OCI-LY1 (cell line): ENCODE data around the gene FBXW9.

Experiments used
- H2AFZ ChIP-seq: fragments of 200-600 bp; sonication (generic), shearing (Covaris generic); 2 replicates; pipeline ENCODE4 v1.6.0; 2014; ENCODE audit warnings: antibody characterized with exemption, mild to moderate bottlenecking, low read length
- H3F3A ChIP-seq: fragments of 200-600 bp; sonication (generic), shearing (Covaris generic); 2 replicates; pipeline ENCODE4 v1.6.0; 2014; ENCODE audit warnings: mild to moderate bottlenecking, antibody characterized with exemption, low read length, moderate library complexity; ENCODE audit not compliant: insufficient read depth
- H3K27ac ChIP-seq: fragments of 200-600 bp; sonication (generic); 2 replicates; pipeline ENCODE4 v1.5.1; 2014; ENCODE audit warnings: low read length, mixed run types, mild to moderate bottlenecking, low read depth; ENCODE audit not compliant: poor library complexity, severe bottlenecking
- H3K27me3 ChIP-seq: fragments of 200-600 bp; sonication (generic); 2 replicates; pipeline ENCODE4 v1.6.0; 2014; ENCODE audit warnings: antibody characterized with exemption, mild to moderate bottlenecking, low read length, moderate library complexity; ENCODE audit not compliant: insufficient read depth
- H3K36me3 ChIP-seq: fragments of 200-600 bp; sonication (generic); 2 replicates; pipeline ENCODE4 v1.6.1; 2014; ENCODE audit warnings: mild to moderate bottlenecking, antibody characterized with exemption, low read length, moderate library complexity, mixed read lengths; ENCODE audit not compliant: insufficient read depth
- H3K4me1 ChIP-seq: fragments of 200-600 bp; sonication (generic); 2 replicates; pipeline ENCODE4 v1.5.1; 2014; ENCODE audit warnings: mild to moderate bottlenecking, low read length, moderate library complexity; ENCODE audit not compliant: insufficient read depth, severe bottlenecking
- H3K4me2 ChIP-seq: fragments of 200-600 bp; sonication (generic), shearing (Covaris generic); 2 replicates; pipeline ENCODE4 v1.6.1; 2014; ENCODE audit warnings: low read length
- H3K4me3 ChIP-seq: fragments of 200-600 bp; sonication (generic); 2 replicates; pipeline ENCODE4 v1.5.1; 2014; ENCODE audit warnings: low read length, low read depth, mild to moderate bottlenecking, mixed read lengths; ENCODE audit not compliant: poor library complexity, severe bottlenecking
- H3K79me2 ChIP-seq: fragments of 200-600 bp; shearing (Covaris generic); 2 replicates; pipeline ENCODE4 v1.6.1; 2016; ENCODE audit warnings: mixed run types, low read length, mixed read lengths; ENCODE audit not compliant: insufficient read depth
- H3K9ac ChIP-seq: fragments of 200-600 bp; sonication (generic), shearing (Covaris generic); 2 replicates; pipeline ENCODE4 v1.6.1; 2014; ENCODE audit warnings: mild to moderate bottlenecking, low read length, mixed read lengths
- H3K9me2 ChIP-seq: fragments of 200-600 bp; sonication (generic), shearing (Covaris generic); 2 replicates; pipeline ENCODE4 v1.6.1; 2014; ENCODE audit warnings: low read depth, mild to moderate bottlenecking, low read length, mixed read lengths
- H3K9me3 ChIP-seq: fragments of 200-600 bp; shearing (Covaris generic); 2 replicates; pipeline ENCODE4 v1.6.1; 2014; ENCODE audit warnings: low read length, mixed read lengths
- H4K20me1 ChIP-seq: fragments of 200-600 bp; sonication (generic), shearing (Covaris generic); 2 replicates; pipeline ENCODE4 v1.6.0; 2016; ENCODE audit warnings: mild to moderate bottlenecking, low read length; ENCODE audit not compliant: insufficient read depth
- EZH2 ChIP-seq: fragments of 200-600 bp; sonication (generic), shearing (Covaris generic); IDR thresholded peaks from 2 replicates; pipeline ENCODE4 v1.8.0; 2017; ENCODE audit warnings: borderline replicate concordance, mixed run types, mild to moderate bottlenecking, antibody characterized with exemption, low read length, moderate library complexity, mixed read lengths
- TF ChIP-seq, protein P1 (sequence below): fragments of 200-600 bp; sonication (generic), shearing (Covaris generic); IDR thresholded peaks from 2 replicates; pipeline ENCODE4 v1.5.1; 2017; ENCODE audit warnings: mild to moderate bottlenecking, antibody characterized with exemption, low read length, moderate library complexity, mixed read lengths

FBXW9 gene

DNA sequence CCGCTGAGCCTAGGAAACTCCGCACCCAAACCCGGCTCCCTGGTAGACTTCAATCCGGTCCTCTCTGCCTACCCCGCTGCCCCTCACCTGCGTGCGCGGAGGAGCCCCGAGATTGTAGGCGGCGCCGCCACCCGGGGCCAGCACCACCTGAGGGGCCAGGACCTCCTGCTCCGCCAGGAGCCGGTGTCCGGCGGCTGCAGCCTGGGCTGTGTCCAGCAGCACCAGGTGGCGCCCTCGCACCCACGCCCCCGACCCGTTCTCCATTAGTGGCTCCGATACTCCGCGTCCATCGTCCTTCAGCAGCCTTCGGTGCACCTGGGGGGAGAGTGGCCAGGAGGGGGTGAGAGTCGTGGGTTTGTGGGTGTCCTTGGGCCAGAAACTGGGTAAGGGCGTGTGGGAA, 48.3 kb downstream of the FBXW9 start:
- no peaks in the 10 kb centered on the region for H3K79me2 ChIP-seq
- H3K9me3 ChIP-seq = no peaks in the 10 kb centered on the region
- H3K27ac ChIP-seq = no peak overlapping the region
- TF ChIP-seq, protein P1, sequence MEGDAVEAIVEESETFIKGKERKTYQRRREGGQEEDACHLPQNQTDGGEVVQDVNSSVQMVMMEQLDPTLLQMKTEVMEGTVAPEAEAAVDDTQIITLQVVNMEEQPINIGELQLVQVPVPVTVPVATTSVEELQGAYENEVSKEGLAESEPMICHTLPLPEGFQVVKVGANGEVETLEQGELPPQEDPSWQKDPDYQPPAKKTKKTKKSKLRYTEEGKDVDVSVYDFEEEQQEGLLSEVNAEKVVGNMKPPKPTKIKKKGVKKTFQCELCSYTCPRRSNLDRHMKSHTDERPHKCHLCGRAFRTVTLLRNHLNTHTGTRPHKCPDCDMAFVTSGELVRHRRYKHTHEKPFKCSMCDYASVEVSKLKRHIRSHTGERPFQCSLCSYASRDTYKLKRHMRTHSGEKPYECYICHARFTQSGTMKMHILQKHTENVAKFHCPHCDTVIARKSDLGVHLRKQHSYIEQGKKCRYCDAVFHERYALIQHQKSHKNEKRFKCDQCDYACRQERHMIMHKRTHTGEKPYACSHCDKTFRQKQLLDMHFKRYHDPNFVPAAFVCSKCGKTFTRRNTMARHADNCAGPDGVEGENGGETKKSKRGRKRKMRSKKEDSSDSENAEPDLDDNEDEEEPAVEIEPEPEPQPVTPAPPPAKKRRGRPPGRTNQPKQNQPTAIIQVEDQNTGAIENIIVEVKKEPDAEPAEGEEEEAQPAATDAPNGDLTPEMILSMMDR = no peak
- no peak for TF ChIP-seq EZH2
- no peak overlapping the region for H3K9ac ChIP-seq
- H3K27me3 ChIP-seq = no peaks in the 10 kb centered on the region
- H3K4me2 ChIP-seq = no peak overlapping the region
- no peaks in the 10 kb centered on the region for H3K9me2 ChIP-seq
- H3K4me1 ChIP-seq = no peaks in the 10 kb centered on the region
- peaks cover 38% of the 10 kb centered on the region for H3K36me3 ChIP-seq
- H4K20me1 ChIP-seq = no peaks in the 10 kb centered on the region
- no peak overlapping the region for H3K4me3 ChIP-seq
- H3F3A ChIP-seq = no peaks in the 10 kb centered on the region
- H2AFZ ChIP-seq = no peak overlapping the region

DNA sequence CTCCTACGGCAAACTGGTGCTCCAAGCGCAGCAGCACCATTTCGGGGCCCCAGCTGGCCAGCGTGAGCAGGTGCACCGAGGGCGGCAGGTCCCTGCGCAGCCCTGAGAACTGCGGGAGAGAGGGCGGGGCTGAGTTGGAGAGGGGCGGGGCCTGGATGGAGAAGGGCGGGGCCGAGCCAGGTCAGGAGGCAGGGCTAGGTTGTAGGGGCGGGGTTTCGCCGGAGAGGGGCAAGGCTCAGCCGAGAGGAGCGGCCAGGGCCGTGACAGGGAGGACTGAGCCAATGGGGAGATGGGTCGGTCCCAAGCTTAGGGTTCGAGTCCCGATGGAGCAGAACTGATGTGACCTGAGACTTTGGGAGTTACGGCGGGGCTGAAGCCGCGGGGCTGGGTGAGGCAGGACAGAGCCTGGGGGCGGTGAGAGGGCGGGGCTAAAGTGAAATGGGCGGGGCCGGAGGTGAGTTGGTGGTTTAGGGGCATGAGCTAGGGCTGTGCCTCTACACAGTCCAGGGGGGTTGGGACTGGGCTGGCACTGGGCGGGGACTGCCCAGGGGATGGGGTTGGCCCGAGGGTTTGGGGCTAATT, 48.9 kb downstream of the FBXW9 start:
- H3K9ac ChIP-seq = no peak overlapping the region
- TF ChIP-seq, protein P1 = no peak
- TF ChIP-seq EZH2 = no peak
- H3K27me3 ChIP-seq = no peaks in the 10 kb centered on the region
- peaks cover 38% of the 10 kb centered on the region for H3K36me3 ChIP-seq
- no peak overlapping the region for H3K27ac ChIP-seq
- H2AFZ ChIP-seq = no peak overlapping the region
- no peaks in the 10 kb centered on the region for H3K9me3 ChIP-seq
- no peaks in the 10 kb centered on the region for H3K79me2 ChIP-seq
- H3K4me3 ChIP-seq = no peak overlapping the region
- no peaks in the 10 kb centered on the region for H3F3A ChIP-seq
- H3K9me2 ChIP-seq = no peaks in the 10 kb centered on the region
- no peaks in the 10 kb centered on the region for H3K4me1 ChIP-seq
- no peaks in the 10 kb centered on the region for H4K20me1 ChIP-seq
- no peak overlapping the region for H3K4me2 ChIP-seq

DNA sequence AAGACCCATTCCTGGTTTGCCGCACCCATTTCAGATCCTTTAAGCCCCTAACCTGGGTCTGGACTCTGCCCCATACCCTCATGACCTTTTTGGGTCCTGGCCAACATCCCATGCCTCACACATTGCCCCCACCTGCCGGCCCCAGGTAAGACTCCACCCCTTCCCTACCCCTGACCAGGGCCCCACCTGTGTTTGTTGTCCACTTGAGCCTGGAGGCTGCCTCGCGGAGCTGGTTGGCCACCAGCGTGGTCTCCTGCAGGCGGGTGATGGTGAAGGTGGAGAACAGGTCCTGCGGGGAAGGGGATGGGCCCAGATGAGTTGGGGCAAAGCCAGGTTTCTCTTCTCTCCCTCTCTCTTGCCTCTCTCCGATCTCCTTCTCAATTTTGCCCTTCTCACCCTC, 49.4 kb downstream of the FBXW9 start:
- Histone ChIP-seq H2AFZ (no peak overlapping the region), H3K4me1 (no peaks in the 10 kb centered on the region), H3K4me2 (no peak overlapping the region), H3K9ac (no peak overlapping the region), H3K9me2 (no peaks in the 10 kb centered on the region), H3K27me3 (no peaks in the 10 kb centered on the region), H3F3A (no peaks in the 10 kb centered on the region), H3K79me2 (no peaks in the 10 kb centered on the region), H3K36me3 (peaks cover 35% of the 10 kb centered on the region), H3K9me3 (no peaks in the 10 kb centered on the region), H3K4me3 (no peak overlapping the region), H3K27ac (no peak overlapping the region), H4K20me1 (no peaks in the 10 kb centered on the region)
- TF ChIP-seq, protein P1 = no peak
- TF ChIP-seq EZH2 = no peak
